Activated CD4-positive, alpha-beta memory T cell treated with anti-CD3 and anti-CD28 coated beads for 36 hours (primary cell): ENCODE data around the gene HSFY2. TPM values are rescaled to one million over a fixed set of nuclear protein-coding genes. Genes with fewer than 3 reads are reported as not detected.
"Not testable (repeated sequence)": the region's sequence is repeated elsewhere in the genome, so short reads cannot be mapped to it uniquely, and the experiment has no call there.

Experiments
- CTCF ChIA-PET: fragments of 350-600 bp; sonication (Branson Sonifier 250); formaldehyde crosslinking; loops from one replicate; lab custom pipeline; 2021; ENCODE audit warnings: antibody characterized with exemption, inconsistent platforms; lab: Charles Lee
- POLR2A ChIA-PET: fragments of 350-600 bp; sonication (Branson Sonifier 250); formaldehyde crosslinking; loops from one replicate; lab custom pipeline; 2021; ENCODE audit warnings: antibody characterized with exemption; lab: Charles Lee
- DNase-seq: peaks from one replicate; pipeline ENCODE4 v3.0.0-alpha.2; 2020
- H3K27ac Mint-ChIP-seq: one replicate; pipeline ENCODE4 v1.8.0; 2021; ENCODE audit warnings: mixed read lengths
- H3K27me3 Mint-ChIP-seq: one replicate; pipeline ENCODE4 v1.8.0; 2021; ENCODE audit warnings: mixed read lengths
- H3K36me3 Mint-ChIP-seq: one replicate; pipeline ENCODE4 v1.8.0; 2021; ENCODE audit warnings: mixed read lengths
- H3K4me1 Mint-ChIP-seq: one replicate; pipeline ENCODE4 v1.8.0; 2021; ENCODE audit warnings: low read depth, mixed read lengths
- H3K4me3 Mint-ChIP-seq: one replicate; pipeline ENCODE4 v1.8.0; 2021; ENCODE audit warnings: mild to moderate bottlenecking, mixed read lengths
- H3K9me3 Mint-ChIP-seq: one replicate; pipeline ENCODE4 v1.8.0; 2021; ENCODE audit warnings: mixed read lengths
- intact Hi-C: fragments of 100-400 bp; cut with micrococcal nuclease; formaldehyde crosslinking; loops from one replicate; pipeline ENCODE4 v1.15.1; 2023
- total RNA-seq, 2 experiments: library from RNA; stranded (reverse); gene quantifications; one replicate each; pipeline ENCODE4 v1.2.3, GENCODE V29; 2021

Gene HSFY2, protein sequence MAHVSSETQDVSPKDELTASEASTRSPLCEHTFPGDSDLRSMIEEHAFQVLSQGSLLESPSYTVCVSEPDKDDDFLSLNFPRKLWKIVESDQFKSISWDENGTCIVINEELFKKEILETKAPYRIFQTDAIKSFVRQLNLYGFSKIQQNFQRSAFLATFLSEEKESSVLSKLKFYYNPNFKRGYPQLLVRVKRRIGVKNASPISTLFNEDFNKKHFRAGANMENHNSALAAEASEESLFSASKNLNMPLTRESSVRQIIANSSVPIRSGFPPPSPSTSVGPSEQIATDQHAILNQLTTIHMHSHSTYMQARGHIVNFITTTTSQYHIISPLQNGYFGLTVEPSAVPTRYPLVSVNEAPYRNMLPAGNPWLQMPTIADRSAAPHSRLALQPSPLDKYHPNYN
- total RNA-seq: not detected

GRCh38 chrY:18773635-18774034 is at the start of gene HSFY2:
HSFY2 (minus strand) TSS chrY:18773735; CDS start chrY:18773618, 117 bp downstream.
- DNase-seq, H3K4me1 Mint-ChIP-seq, H3K9me3 Mint-ChIP-seq, H3K4me3 Mint-ChIP-seq, H3K27me3 Mint-ChIP-seq, H3K36me3 Mint-ChIP-seq, intact Hi-C loops, POLR2A ChIA-PET, CTCF ChIA-PET, H3K27ac Mint-ChIP-seq: not testable (repeated sequence)

GRCh38 chrY:18815751-18816150 is 42.2 kb upstream of the HSFY2 start:
- H3K27me3 Mint-ChIP-seq, POLR2A ChIA-PET, intact Hi-C loops: not testable (repeated sequence)

DNA sequence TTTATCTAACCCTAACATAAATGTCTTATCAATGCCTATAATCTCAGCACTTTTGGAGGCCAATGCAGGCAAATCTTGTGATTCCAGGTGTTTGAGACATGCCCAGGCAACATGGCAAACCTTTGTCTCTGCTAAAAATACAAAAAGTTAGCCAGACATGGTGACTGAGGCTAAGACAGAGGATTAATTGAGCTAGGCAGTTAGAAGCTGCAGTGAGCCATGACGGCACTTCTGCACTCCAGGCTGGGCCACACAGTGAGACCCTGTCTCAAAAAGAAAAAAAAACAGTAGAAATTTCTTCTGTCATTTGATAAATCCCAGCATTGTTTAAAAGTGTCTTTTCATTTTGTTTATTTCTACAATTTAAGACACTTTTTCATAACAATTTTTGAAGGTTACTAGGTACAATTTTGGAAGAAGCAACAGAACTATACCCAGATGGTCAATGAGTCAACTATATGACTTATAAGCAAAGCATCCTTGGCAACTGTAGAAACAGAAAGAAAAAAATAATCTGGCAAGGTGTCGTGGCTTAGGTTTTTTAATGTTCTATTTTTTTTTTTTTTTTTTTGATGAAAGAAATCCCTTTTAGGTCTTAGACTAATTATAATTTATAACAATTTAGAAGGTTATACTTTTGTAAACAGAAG is 15.3 kb upstream of the HSFY2 start:
- H3K27ac Mint-ChIP-seq, H3K4me1 Mint-ChIP-seq, DNase-seq, H3K27me3 Mint-ChIP-seq, H3K9me3 Mint-ChIP-seq, H3K36me3 Mint-ChIP-seq, POLR2A ChIA-PET, CTCF ChIA-PET, H3K4me3 Mint-ChIP-seq, intact Hi-C loops: not testable (repeated sequence)

More at GRCh38 chrY:18815751-18816150, 42.2 kb upstream of the HSFY2 start:
- H3K4me3 Mint-ChIP-seq, H3K4me1 Mint-ChIP-seq, DNase-seq, CTCF ChIA-PET, H3K36me3 Mint-ChIP-seq, H3K9me3 Mint-ChIP-seq, H3K27ac Mint-ChIP-seq: not testable (repeated sequence)

- H3K4me3 Mint-ChIP-seq, DNase-seq, H3K36me3 Mint-ChIP-seq, H3K27me3 Mint-ChIP-seq, H3K9me3 Mint-ChIP-seq, intact Hi-C loops, POLR2A ChIA-PET, CTCF ChIA-PET, H3K4me1 Mint-ChIP-seq, H3K27ac Mint-ChIP-seq: not testable (repeated sequence)
Observed at GRCh38 chrY:18754077-18754476, 19.5 kb downstream of the HSFY2 start.

GRCh38 chrY:18753133-18753815 is 20.3 kb downstream of the HSFY2 start:
- H3K9me3 Mint-ChIP-seq, H3K27me3 Mint-ChIP-seq, POLR2A ChIA-PET, H3K36me3 Mint-ChIP-seq, H3K4me3 Mint-ChIP-seq, intact Hi-C loops, H3K27ac Mint-ChIP-seq, DNase-seq, H3K4me1 Mint-ChIP-seq, CTCF ChIA-PET: not testable (repeated sequence)

DNA sequence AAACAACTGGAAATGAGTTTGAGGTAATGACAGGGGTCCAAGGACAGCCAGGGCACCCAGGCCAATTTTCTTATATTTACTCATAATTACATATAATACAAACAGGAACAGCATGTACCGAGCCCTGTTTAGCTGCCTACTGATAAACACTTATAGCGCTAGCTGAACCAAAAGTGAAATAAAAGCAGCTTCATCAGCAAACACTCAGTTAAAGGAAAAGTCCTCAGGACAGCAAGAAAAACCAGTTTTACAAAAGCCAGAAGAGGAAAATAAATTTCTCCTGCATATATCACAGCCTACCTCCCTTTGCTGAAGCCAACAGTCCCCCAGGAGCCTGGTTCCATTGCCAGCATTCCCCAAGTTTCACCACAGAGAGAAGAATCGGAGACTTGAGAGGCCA is 49.8 kb downstream of the HSFY2 start:
- H3K27me3 Mint-ChIP-seq, DNase-seq, H3K27ac Mint-ChIP-seq, H3K36me3 Mint-ChIP-seq, intact Hi-C loops, H3K9me3 Mint-ChIP-seq, CTCF ChIA-PET, H3K4me3 Mint-ChIP-seq, H3K4me1 Mint-ChIP-seq, POLR2A ChIA-PET: not testable (repeated sequence)

Other genes starting within 250 kb of the HSFY2 start
- not detected for gene HSFY1, start 227.0 kb downstream of the HSFY2 start, total RNA-seq